SU-DHL-6 (cell line): ENCODE data around the gene GSK3B.

Experiments
- H2AFZ ChIP-seq: fragments of 200-600 bp; sonication (generic); 2 replicates; pipeline ENCODE4 v1.6.1; 2014; ENCODE audit warnings: low read depth, mild to moderate bottlenecking, moderate library complexity, mixed read lengths, antibody characterized with exemption, low read length; ENCODE audit not compliant: severe bottlenecking
- H3F3A ChIP-seq: fragments of 200-600 bp; shearing (Covaris generic); 2 replicates; pipeline ENCODE4 v1.6.0; 2016; ENCODE audit warnings: antibody characterized with exemption, mild to moderate bottlenecking; ENCODE audit not compliant: insufficient read depth
- H3K27ac ChIP-seq: fragments of 200-600 bp; sonication (generic); 2 replicates; pipeline ENCODE4 v1.5.1; 2016; ENCODE audit warnings: low read depth, mild to moderate bottlenecking, low read length, moderate library complexity, mixed read lengths
- H3K27me3 ChIP-seq: fragments of 200-600 bp; sonication (generic), shearing (Covaris generic); 2 replicates; pipeline ENCODE4 v1.6.0; 2014; ENCODE audit warnings: mild to moderate bottlenecking, low read length
- H3K36me3 ChIP-seq: fragments of 200-600 bp; sonication (generic); 2 replicates; pipeline ENCODE4 v1.6.1; 2014; ENCODE audit warnings: mild to moderate bottlenecking, low read length, mixed read lengths
- H3K4me2 ChIP-seq: fragments of 300-600, 200-600 bp; shearing (Covaris generic), sonication (generic); 2 replicates; pipeline ENCODE4 v1.6.0; 2014; ENCODE audit warnings: low read length, low read depth, mild to moderate bottlenecking; ENCODE audit not compliant: poor library complexity, severe bottlenecking
- H3K4me3 ChIP-seq: fragments of 200-600 bp; sonication (generic); 2 replicates; pipeline ENCODE4 v1.5.1; 2014; ENCODE audit warnings: antibody characterized with exemption, low read length, mild to moderate bottlenecking, mixed read lengths; ENCODE audit not compliant: insufficient read depth, poor library complexity, severe bottlenecking
- H3K79me2 ChIP-seq: fragments of 200-600 bp; sonication (generic); 2 replicates; pipeline ENCODE4 v1.6.1; 2014; ENCODE audit warnings: mild to moderate bottlenecking, low read length, moderate library complexity; ENCODE audit not compliant: insufficient read depth
- H3K9ac ChIP-seq: fragments of 200-600 bp; sonication (generic); 2 replicates; pipeline ENCODE4 v1.7.0; 2014; ENCODE audit warnings: mild to moderate bottlenecking, low read length
- H3K9me2 ChIP-seq: fragments of 200-600 bp; sonication (generic); replicated peaks from 2 replicates; pipeline ENCODE4 v1.6.1; 2014; ENCODE audit warnings: low read length; ENCODE audit not compliant: insufficient read depth
- H3K9me3 ChIP-seq: fragments of 200-600 bp; sonication (generic); 2 replicates; pipeline ENCODE4 v1.6.1; 2014; ENCODE audit warnings: low read length, mixed read lengths; ENCODE audit not compliant: insufficient read depth
- H4K20me1 ChIP-seq: fragments of 200-600 bp; sonication (generic); 2 replicates; pipeline ENCODE4 v1.6.1; 2014; ENCODE audit warnings: low read depth, mild to moderate bottlenecking, antibody characterized with exemption, low read length, moderate library complexity, mixed read lengths
- EZH2phosphoT487 ChIP-seq: fragments of 200-600 bp; sonication (generic), shearing (Covaris generic); conservative IDR thresholded peaks from 2 replicates; pipeline ENCODE4 v1.6.1; 2018; ENCODE audit warnings: mild to moderate bottlenecking, antibody characterized with exemption, low read length, moderate library complexity, mixed read lengths
- TF ChIP-seq, protein P1 (sequence below): fragments of 200-600 bp; sonication (generic); IDR thresholded peaks from one replicate; pipeline ENCODE4 v1.5.1; 2017; ENCODE audit warnings: antibody characterized with exemption, mild to moderate bottlenecking, low read length, moderate library complexity; ENCODE audit not compliant: insufficient read depth, poor library complexity, severe bottlenecking

Gene GSK3B

GRCh38 chr3:119808843-119809242, 285.4 kb downstream of the GSK3B start:
- TF ChIP-seq, protein P1, sequence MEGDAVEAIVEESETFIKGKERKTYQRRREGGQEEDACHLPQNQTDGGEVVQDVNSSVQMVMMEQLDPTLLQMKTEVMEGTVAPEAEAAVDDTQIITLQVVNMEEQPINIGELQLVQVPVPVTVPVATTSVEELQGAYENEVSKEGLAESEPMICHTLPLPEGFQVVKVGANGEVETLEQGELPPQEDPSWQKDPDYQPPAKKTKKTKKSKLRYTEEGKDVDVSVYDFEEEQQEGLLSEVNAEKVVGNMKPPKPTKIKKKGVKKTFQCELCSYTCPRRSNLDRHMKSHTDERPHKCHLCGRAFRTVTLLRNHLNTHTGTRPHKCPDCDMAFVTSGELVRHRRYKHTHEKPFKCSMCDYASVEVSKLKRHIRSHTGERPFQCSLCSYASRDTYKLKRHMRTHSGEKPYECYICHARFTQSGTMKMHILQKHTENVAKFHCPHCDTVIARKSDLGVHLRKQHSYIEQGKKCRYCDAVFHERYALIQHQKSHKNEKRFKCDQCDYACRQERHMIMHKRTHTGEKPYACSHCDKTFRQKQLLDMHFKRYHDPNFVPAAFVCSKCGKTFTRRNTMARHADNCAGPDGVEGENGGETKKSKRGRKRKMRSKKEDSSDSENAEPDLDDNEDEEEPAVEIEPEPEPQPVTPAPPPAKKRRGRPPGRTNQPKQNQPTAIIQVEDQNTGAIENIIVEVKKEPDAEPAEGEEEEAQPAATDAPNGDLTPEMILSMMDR, result no peak
- no peak for TF ChIP-seq EZH2phosphoT487
- no peak overlapping the region for H3K27ac ChIP-seq
- H3K9me3 ChIP-seq, result no peaks in the 10 kb centered on the region
- no peaks in the 10 kb centered on the region for H3K9me2 ChIP-seq
- no peak overlapping the region for H3K4me2 ChIP-seq
- H3K36me3 ChIP-seq, result no peaks in the 10 kb centered on the region
- no peak overlapping the region for H2AFZ ChIP-seq
- no peak overlapping the region for H3K4me3 ChIP-seq
- no peak overlapping the region for H3K9ac ChIP-seq
- no peaks in the 10 kb centered on the region for H3K79me2 ChIP-seq
- H4K20me1 ChIP-seq, result no peaks in the 10 kb centered on the region
- H3F3A ChIP-seq, result no peaks in the 10 kb centered on the region
- H3K27me3 ChIP-seq, result no peaks in the 10 kb centered on the region

DNA sequence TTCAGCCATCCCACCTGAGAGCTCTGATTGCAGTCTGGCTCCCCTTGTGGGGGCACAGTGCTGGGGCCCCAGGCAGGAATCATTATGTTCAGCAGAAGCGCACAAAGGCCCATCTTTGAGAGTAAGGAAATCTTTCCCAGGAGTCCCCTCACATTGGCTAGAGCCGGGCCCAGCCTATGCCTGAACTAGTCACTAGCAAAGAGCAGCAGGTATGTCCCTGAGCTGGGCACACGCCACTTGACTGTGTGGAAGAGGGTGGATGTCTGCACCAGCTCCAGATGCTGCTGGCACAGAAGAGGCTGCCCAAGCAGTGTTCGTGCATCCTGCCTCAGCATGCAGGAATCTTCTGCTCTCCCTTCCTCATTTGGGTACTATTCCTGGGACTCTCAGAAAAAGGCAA, 286.0 kb downstream of the GSK3B start:
- Histone ChIP-seq H3K4me3 (no peak overlapping the region), H3K36me3 (no peaks in the 10 kb centered on the region), H3F3A (no peaks in the 10 kb centered on the region), H3K27ac (no peak overlapping the region), H3K27me3 (no peaks in the 10 kb centered on the region), H3K4me2 (no peak overlapping the region), H3K9me2 (no peaks in the 10 kb centered on the region), H3K9me3 (no peaks in the 10 kb centered on the region), H4K20me1 (no peaks in the 10 kb centered on the region), H2AFZ (no peak overlapping the region), H3K79me2 (no peaks in the 10 kb centered on the region), H3K9ac (no peak overlapping the region)
- TF ChIP-seq EZH2phosphoT487, result no peak
- TF ChIP-seq, protein P1, result no peak

DNA sequence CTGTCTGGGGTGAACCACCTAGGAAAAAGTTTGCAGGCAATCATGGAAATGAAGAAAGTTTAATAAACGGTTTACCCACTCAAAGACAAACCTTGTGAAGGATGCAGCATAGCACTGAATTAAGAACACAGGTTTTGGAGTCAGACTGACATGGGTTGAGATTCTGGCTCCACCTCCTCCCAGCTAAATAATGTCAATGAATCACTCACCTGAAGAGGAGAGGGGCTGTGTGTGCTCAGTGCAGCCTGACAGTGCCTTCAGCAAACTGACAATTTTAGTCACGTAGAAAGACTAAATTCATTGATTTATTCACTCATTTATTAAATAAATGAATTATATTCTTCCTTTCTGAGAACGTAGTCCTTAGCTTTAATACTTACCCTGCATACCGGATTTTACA, 293.4 kb downstream of the GSK3B start:
- Histone ChIP-seq H3K36me3 (no peaks in the 10 kb centered on the region), H3K4me2 (no peak overlapping the region), H4K20me1 (no peaks in the 10 kb centered on the region), H3F3A (no peaks in the 10 kb centered on the region), H3K4me3 (no peak overlapping the region), H3K79me2 (no peaks in the 10 kb centered on the region), H2AFZ (no peak overlapping the region), H3K9ac (no peak overlapping the region), H3K27ac (no peak overlapping the region), H3K27me3 (no peaks in the 10 kb centered on the region), H3K9me2 (no peaks in the 10 kb centered on the region), H3K9me3 (no peaks in the 10 kb centered on the region)
- no peak for TF ChIP-seq EZH2phosphoT487

DNA sequence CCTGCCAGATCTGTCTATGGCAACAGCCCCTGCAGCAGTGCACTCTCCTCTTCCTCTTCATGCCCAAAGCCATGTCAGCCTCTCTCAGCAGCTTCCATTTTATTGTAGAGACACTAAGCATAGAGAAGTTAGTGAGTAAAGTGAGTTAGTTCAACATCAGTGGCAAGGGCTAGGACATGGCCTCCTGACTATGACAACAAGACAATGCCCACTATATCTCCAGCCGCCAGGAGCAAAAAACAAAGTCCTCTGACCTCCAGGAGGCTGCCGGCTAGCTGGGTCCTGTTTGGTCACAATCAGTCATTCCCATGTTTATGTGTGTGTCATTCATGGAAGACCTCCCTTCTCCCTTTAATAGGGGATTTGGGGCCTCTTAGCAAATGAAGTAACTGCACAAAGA, 297.5 kb downstream of the GSK3B start:
- H3F3A ChIP-seq, result no peaks in the 10 kb centered on the region
- no peak overlapping the region for H3K4me3 ChIP-seq
- no peaks in the 10 kb centered on the region for H3K27me3 ChIP-seq

More for the DNA sequence above, 297.5 kb downstream of the GSK3B start:
- no peak overlapping the region for H3K4me2 ChIP-seq
- H3K36me3 ChIP-seq, result no peaks in the 10 kb centered on the region
- H4K20me1 ChIP-seq, result no peaks in the 10 kb centered on the region
- no peak overlapping the region for H3K9ac ChIP-seq
- no peak overlapping the region for H2AFZ ChIP-seq
- H3K9me3 ChIP-seq, result no peaks in the 10 kb centered on the region
- TF ChIP-seq, protein P1, result no peak
- TF ChIP-seq EZH2phosphoT487, result no peak
- H3K27ac ChIP-seq, result no peak overlapping the region
- H3K9me2 ChIP-seq, result no peaks in the 10 kb centered on the region
- no peaks in the 10 kb centered on the region for H3K79me2 ChIP-seq
